Measurements from ENCODE around the gene TMED8. TPM values are rescaled to one million over a fixed set of nuclear protein-coding genes. Genes with fewer than 3 reads are reported as not detected.

Gene TMED8
- polyA plus RNA-seq, 1 donor (not counting 4 experiments of a cell fraction or from before 2014, with no cell fraction given): 7.3 TPM

DNA sequence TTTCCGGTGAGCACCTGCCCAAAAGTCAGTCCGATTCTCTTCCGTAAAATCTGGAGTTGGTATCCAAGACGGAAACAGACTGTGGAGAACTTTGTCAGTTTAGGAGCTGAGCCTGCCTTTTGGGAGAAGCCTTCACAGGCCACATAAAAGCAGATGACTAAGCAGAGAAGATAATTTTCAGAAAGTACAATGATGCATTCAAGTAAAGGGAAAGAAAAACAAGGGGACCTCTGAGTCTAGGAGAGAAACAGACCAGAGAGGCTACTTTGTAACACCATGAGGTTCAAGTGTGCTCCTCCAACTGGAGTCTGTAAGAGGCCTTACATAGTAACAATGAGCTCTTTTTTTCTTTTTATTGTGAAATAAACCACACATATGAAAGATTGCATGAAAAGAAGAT is 21.1 kb downstream of the TMED8 start:
- Histone ChIP-seq H3K4me1 (ENCODE audit: control insufficient read depth, extremely low read depth, insufficient read depth, low read length) (no peaks in the 10 kb centered on the region), H3K9me1 (ENCODE audit: control insufficient read depth, extremely low read depth, insufficient read depth, low read length) (no peaks in the 10 kb centered on the region), H3K27me3 (ENCODE audit: control insufficient read depth, extremely low read depth, insufficient read depth, low read length) (no peaks in the 10 kb centered on the region), H3K4me2 (ENCODE audit: control insufficient read depth, extremely low read depth, insufficient read depth, low read depth, low read length) (no peak overlapping the region), H3K79me2 (ENCODE audit: control insufficient read depth, insufficient read depth, low read length) (no peaks in the 10 kb centered on the region), H3K9me3 (ENCODE audit: control insufficient read depth, low read depth, low read length) (no peaks in the 10 kb centered on the region), H3K36me3 (ENCODE audit: control insufficient read depth in 2 of 2, extremely low read depth in 1 of 2, insufficient read depth in 2 of 2, low read length in 2 of 2) (no peaks in the 10 kb centered on the region), H3K27ac (ENCODE audit: control insufficient read depth, insufficient read depth, low read length) (no peak overlapping the region), H3K9ac (ENCODE audit: control insufficient read depth, extremely low read depth, insufficient read depth, low read length) (no peak overlapping the region), H3K4me3 (ENCODE audit: control insufficient read depth in 2 of 3, extremely low read depth in 1 of 3, insufficient read depth in 2 of 3, low read depth in 1 of 3, low read length in 3 of 3) (no peak overlapping the region), H2AFZ (ENCODE audit: control insufficient read depth, low read length) (no peak overlapping the region), H4K20me1 (ENCODE audit: control insufficient read depth, extremely low read depth, insufficient read depth, low read length) (no peaks in the 10 kb centered on the region)
- TF ChIP-seq, protein P1, sequence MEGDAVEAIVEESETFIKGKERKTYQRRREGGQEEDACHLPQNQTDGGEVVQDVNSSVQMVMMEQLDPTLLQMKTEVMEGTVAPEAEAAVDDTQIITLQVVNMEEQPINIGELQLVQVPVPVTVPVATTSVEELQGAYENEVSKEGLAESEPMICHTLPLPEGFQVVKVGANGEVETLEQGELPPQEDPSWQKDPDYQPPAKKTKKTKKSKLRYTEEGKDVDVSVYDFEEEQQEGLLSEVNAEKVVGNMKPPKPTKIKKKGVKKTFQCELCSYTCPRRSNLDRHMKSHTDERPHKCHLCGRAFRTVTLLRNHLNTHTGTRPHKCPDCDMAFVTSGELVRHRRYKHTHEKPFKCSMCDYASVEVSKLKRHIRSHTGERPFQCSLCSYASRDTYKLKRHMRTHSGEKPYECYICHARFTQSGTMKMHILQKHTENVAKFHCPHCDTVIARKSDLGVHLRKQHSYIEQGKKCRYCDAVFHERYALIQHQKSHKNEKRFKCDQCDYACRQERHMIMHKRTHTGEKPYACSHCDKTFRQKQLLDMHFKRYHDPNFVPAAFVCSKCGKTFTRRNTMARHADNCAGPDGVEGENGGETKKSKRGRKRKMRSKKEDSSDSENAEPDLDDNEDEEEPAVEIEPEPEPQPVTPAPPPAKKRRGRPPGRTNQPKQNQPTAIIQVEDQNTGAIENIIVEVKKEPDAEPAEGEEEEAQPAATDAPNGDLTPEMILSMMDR (optimal IDR thresholded peaks at IDR 0.05 in 1 of 3, IDR thresholded peaks at IDR 0.05 in 1 of 3, conservative IDR thresholded peaks at IDR 0.05 in 1 of 3; ENCODE audit: extremely low read depth in 1 of 3, insufficient read depth in 2 of 3, low read length in 3 of 3): no peak
- no peak for TF ChIP-seq EZH2 (IDR thresholded peaks at IDR 0.05; ENCODE audit: low read length)
- FAIRE-seq (no peak), DNase-seq (ENCODE audit: low read depth, low spot score) (no peak)
- dilution Hi-C loops (cut with MboI; ENCODE audit: extremely low pct_ligation_motif_present, low sequenced_read_pairs): no loop called here

DNA sequence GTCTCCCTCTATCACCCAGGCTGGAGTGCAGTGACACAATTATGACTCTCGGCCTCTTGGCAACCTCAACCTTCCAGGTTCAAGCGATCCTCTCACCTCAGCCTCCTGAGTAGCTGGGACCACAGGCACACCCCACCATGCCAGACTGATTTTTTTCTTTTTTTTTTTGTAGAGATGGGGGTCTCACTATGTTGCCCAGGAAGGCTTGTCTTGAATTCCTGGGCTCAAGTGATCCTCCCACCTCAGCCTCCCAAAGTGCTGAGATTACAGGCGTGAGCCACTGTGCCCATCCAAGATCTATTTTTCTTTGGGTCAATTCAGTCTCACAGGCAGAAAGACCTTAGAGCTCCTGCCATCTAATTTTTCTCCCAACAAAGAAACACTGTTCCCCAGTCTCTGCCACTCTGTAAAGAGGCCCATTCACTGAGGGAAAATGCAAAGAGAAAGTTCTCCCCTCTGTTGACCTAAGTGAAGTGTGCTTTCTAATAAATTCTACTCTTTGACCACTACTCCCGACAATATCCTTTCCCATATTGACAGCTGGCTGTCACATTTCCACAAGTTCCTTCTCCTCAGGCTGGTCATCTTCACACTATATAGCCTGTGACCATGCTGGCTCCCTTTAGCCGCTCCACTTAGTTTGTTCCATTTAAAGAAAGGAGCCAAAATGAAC is 23.3 kb downstream of the TMED8 start:
- Histone ChIP-seq H3K9me1 (ENCODE audit: control insufficient read depth, extremely low read depth, insufficient read depth, low read length) (no peaks in the 10 kb centered on the region), H3K36me3 (ENCODE audit: control insufficient read depth in 2 of 2, extremely low read depth in 1 of 2, insufficient read depth in 2 of 2, low read length in 2 of 2) (peaks cover 0 to 2% of the 10 kb centered on the region in 2 experiments), H3K27ac (ENCODE audit: control insufficient read depth, insufficient read depth, low read length) (no peak overlapping the region), H3K9ac (ENCODE audit: control insufficient read depth, extremely low read depth, insufficient read depth, low read length) (no peak overlapping the region), H3K27me3 (ENCODE audit: control insufficient read depth, extremely low read depth, insufficient read depth, low read length) (no peaks in the 10 kb centered on the region), H3K4me1 (ENCODE audit: control insufficient read depth, extremely low read depth, insufficient read depth, low read length) (no peaks in the 10 kb centered on the region), H4K20me1 (ENCODE audit: control insufficient read depth, extremely low read depth, insufficient read depth, low read length) (no peaks in the 10 kb centered on the region), H3K4me3 (ENCODE audit: control insufficient read depth in 2 of 3, extremely low read depth in 1 of 3, insufficient read depth in 2 of 3, low read depth in 1 of 3, low read length in 3 of 3) (no peak overlapping the region), H3K79me2 (ENCODE audit: control insufficient read depth, insufficient read depth, low read length) (no peaks in the 10 kb centered on the region), H3K9me3 (ENCODE audit: control insufficient read depth, low read depth, low read length) (no peaks in the 10 kb centered on the region), H3K4me2 (ENCODE audit: control insufficient read depth, extremely low read depth, insufficient read depth, low read depth, low read length) (no peak overlapping the region), H2AFZ (ENCODE audit: control insufficient read depth, low read length) (no peak overlapping the region)
- FAIRE-seq: no peak
- TF ChIP-seq, protein P1 (optimal IDR thresholded peaks at IDR 0.05 in 1 of 3, IDR thresholded peaks at IDR 0.05 in 1 of 3, conservative IDR thresholded peaks at IDR 0.05 in 1 of 3; ENCODE audit: extremely low read depth in 1 of 3, insufficient read depth in 2 of 3, low read length in 3 of 3): no peak
- TF ChIP-seq EZH2 (IDR thresholded peaks at IDR 0.05; ENCODE audit: low read length): no peak
- dilution Hi-C loops (cut with MboI; ENCODE audit: extremely low pct_ligation_motif_present, low sequenced_read_pairs): no loop called here
- no peak for DNase-seq (ENCODE audit: low read depth, low spot score)

Measured in keratinocyte (primary cell).